ENCODE results near the gene KDM2B.

Gene KDM2B

GRCh38 chr12:121560392-121561008 lies 20.3 kb downstream of the KDM2B start:
- no peak for DNase-seq (ENCODE audit: extremely low read depth, low read depth)
- no peak for TF ChIP-seq CTCF (IDR thresholded peaks at IDR 0.05; ENCODE audit: low read depth, low read length)

- no peak for DNase-seq (ENCODE audit: extremely low read depth, low read depth)
- no peak for TF ChIP-seq CTCF (IDR thresholded peaks at IDR 0.05; ENCODE audit: low read depth, low read length)
Observed at GRCh38 chr12:121558956-121559355, 21.9 kb downstream of the KDM2B start.

- DNase-seq (ENCODE audit: extremely low read depth, low read depth) = no peak
- TF ChIP-seq CTCF (IDR thresholded peaks at IDR 0.05; ENCODE audit: low read depth, low read length) = no peak
Observed at GRCh38 chr12:121550974-121551634, 29.7 kb downstream of the KDM2B start.

- no peak for DNase-seq (ENCODE audit: extremely low read depth, low read depth)
- TF ChIP-seq CTCF (IDR thresholded peaks at IDR 0.05; ENCODE audit: low read depth, low read length) = no peak
Observed at GRCh38 chr12:121549075-121549474, 31.7 kb downstream of the KDM2B start.

- no peak for DNase-seq (ENCODE audit: extremely low read depth, low read depth)
- no peak for TF ChIP-seq CTCF (IDR thresholded peaks at IDR 0.05; ENCODE audit: low read depth, low read length)
Observed at GRCh38 chr12:121545480-121545879, 35.3 kb downstream of the KDM2B start.

- no peak for TF ChIP-seq CTCF (IDR thresholded peaks at IDR 0.05; ENCODE audit: low read depth, low read length)
- DNase-seq (ENCODE audit: extremely low read depth, low read depth) = no peak
Observed at GRCh38 chr12:121543786-121544185, 37.0 kb downstream of the KDM2B start.

GRCh38 chr12:121539908-121540307 lies 40.9 kb downstream of the KDM2B start:
- no peak for TF ChIP-seq CTCF (IDR thresholded peaks at IDR 0.05; ENCODE audit: low read depth, low read length)
- no peak for DNase-seq (ENCODE audit: extremely low read depth, low read depth)

Measured in AG09319 (cell line).